GM12865 (cell line): ENCODE data around the gene POLQ.
"Not testable (repeated sequence)": the region's sequence is repeated elsewhere in the genome, so short reads cannot be mapped to it uniquely, and the experiment has no call there.

Experiments
- DNase-seq: peaks from one replicate; pipeline ENCODE4 v3.0.0; 2010; ENCODE audit warnings: low read depth
- H3K4me3 ChIP-seq: 2 replicates; pipeline ENCODE4 v1.5.1; 2011; ENCODE audit warnings: mild to moderate bottlenecking, low read depth, low read length, control low read depth
- TF ChIP-seq, protein P1 (sequence below): IDR thresholded peaks from 2 replicates; pipeline ENCODE4 v1.5.1; 2011; ENCODE audit warnings: low read length, control low read depth, low read depth, inconsistent platforms; ENCODE audit not compliant: insufficient read depth; ENCODE audit errors: missing control alignments

POLQ gene

DNA sequence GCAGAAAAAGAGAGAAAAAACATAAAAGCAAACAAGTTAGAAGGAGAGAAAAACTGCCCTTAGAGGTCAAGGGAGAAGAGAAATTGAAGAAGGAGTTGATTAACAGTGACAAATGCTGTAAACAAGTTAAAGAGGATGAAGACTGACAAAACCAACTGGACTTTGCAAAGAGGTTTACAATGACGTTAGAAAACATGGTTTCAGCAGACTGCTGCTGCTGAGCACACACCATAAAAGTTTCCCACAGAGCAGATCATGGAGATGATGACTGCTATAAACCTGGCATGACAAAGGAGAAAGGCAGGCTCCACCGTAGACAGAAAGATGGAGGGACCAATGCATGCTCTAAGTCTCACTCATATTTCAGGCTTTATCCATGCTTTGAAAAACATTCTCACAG, 78.7 kb downstream of the POLQ start:
- no peak overlapping the region for H3K4me3 ChIP-seq
- TF ChIP-seq, protein P1, sequence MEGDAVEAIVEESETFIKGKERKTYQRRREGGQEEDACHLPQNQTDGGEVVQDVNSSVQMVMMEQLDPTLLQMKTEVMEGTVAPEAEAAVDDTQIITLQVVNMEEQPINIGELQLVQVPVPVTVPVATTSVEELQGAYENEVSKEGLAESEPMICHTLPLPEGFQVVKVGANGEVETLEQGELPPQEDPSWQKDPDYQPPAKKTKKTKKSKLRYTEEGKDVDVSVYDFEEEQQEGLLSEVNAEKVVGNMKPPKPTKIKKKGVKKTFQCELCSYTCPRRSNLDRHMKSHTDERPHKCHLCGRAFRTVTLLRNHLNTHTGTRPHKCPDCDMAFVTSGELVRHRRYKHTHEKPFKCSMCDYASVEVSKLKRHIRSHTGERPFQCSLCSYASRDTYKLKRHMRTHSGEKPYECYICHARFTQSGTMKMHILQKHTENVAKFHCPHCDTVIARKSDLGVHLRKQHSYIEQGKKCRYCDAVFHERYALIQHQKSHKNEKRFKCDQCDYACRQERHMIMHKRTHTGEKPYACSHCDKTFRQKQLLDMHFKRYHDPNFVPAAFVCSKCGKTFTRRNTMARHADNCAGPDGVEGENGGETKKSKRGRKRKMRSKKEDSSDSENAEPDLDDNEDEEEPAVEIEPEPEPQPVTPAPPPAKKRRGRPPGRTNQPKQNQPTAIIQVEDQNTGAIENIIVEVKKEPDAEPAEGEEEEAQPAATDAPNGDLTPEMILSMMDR, result no peak
- no peak for DNase-seq

DNA sequence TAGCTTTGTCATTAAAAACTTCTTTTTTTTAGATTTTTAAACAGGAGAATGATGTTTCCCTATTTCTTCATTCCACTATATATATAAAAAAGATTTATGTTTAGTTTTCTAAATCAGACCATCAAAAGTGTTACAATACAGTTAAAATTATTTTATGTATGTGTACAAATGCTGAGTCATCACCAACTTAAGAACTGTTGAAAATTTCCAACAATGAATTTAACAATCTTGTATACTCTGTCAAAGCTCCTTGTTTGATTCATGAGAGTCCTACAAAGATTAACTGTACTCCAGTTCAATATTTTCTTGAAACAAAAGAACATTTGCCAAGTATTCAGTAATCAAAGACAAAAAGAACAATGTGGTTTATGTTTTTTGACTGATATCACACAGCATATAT, 82.0 kb downstream of the POLQ start:
- DNase-seq, result no peak
- TF ChIP-seq, protein P1, result no peak
- no peak overlapping the region for H3K4me3 ChIP-seq

DNA sequence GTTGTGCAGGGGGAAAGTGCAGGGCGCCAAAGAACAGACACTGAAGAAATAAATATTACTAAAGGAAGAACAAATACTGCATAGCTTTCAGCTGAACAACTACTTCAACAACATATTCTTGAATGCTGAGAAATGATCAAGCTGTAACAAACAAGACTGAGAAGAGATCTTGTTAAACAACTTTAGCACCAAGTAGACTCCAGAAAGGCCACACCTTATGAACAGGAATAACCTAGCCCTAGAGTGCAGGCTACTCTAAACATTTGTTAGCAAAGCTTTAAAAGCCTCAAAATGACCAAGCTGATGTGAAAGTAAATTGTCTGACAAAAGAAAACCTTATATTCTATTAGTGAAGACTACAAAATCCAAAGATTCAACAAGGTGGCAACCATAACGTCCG, 83.2 kb downstream of the POLQ start:
- TF ChIP-seq, protein P1, result no peak
- no peak for DNase-seq
- H3K4me3 ChIP-seq, result no peak overlapping the region

DNA sequence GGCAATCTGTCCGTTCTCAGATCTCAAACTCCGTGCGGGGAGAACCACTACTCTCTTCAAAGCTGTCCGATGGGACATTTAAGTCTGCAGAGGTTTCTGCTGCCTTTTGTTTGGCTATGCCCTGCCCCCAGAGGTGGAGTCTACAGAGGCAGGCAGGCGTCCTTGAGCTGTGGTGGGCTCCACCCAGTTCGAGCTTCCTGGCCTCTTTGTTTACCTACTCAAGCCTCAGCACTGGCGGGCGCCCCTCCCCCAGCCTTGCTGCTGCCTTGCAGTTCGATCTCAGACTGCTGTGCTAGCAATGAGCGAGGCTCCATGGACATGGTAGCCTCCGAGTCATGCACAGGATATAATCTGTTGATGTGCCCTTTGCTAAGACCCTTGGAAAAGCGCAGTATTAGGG, 94.0 kb downstream of the POLQ start:
- not testable (repeated sequence) for DNase-seq, H3K4me3 ChIP-seq

DNA sequence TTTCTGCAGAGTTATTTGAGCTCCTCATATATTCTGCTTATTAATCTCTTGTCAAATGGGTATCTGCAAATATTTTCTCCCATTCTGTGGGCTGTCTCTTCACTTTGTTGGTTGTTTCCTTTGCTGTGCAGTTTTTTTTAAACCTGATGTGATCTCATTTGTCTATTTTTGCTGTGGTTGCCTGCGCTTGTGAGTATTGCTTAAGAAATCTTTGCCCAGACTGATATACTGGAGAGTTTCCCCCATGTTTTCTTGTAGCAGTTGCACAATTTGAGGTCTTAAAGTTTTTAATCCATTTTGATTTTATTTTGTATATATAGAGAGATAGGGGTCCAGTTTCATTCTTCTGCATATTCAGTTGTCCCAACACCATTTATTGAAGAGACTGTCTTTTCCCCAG, 102.3 kb downstream of the POLQ start:
- H3K4me3 ChIP-seq, result no peak overlapping the region
- DNase-seq, result no peak
- TF ChIP-seq, protein P1, result no peak

DNA sequence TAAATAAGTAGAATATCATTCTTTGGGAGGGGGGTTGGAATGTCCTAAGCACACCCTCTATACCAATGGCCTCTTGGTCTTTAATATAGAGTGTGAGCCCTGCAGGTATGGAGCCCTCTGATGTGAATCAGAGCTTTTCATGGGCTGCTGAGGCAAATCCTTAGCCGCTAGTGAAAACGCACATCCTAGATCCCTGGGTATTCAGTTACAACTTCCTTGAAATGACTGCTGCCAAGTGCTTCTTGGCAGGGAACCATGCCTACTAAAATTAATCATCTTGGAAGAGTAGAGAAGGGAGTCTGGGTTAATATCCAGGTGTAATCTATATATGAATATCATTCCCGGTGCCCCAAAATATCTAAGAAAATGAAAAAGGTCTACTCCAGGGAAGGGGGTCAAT, 109.1 kb downstream of the POLQ start:
- TF ChIP-seq, protein P1, result no peak
- no peak for DNase-seq
- H3K4me3 ChIP-seq, result no peak overlapping the region

DNA sequence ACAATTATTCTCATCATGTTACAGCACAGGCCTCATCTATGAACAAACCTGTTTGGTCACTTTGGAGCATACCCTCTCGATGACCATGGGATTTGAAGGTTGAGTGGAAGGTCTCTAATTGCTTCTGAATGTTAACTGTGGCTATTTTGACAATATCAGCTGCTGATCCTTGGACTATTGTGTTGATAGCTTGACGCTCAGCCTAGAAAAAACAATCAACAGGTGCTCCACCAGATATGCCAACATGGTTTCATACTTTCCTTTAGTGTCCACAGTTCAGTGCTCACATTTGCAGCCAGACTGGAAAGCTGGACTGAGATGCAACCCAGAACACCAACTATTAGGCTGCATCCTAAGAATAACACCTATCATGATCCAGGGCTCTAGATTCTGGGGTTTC, 109.7 kb downstream of the POLQ start:
- DNase-seq, result no peak
- TF ChIP-seq, protein P1, result no peak
- no peak overlapping the region for H3K4me3 ChIP-seq
